ENCODE data around the gene ITIH3. TPM values are rescaled to one million over a fixed set of nuclear protein-coding genes. Genes with fewer than 3 reads are reported as not detected.
A peak's percentile ranks its signal among the peaks of the same experiment; 100 is the strongest.
"Not testable (repeated sequence)": the region's sequence is repeated elsewhere in the genome, so short reads cannot be mapped to it uniquely, and the experiment has no call there.

Gene ITIH3
- total RNA-seq: 779 TPM

GRCh38 chr3:52794612-52795099 lies at the start of gene ITIH3:
Gene ITIH3 (plus strand): TSS chr3:52794796. CDS start chr3:52794804, 8 bp downstream.
- DNase-seq (ENCODE audit: low spot score) (peak; percentile 89), ATAC-seq (peak; percentile 70)

- DNase-seq (ENCODE audit: low spot score) (no peak), ATAC-seq (peak; percentile 45)
Observed at GRCh38 chr3:52752045-52752660, 42.4 kb upstream of the ITIH3 start.

GRCh38 chr3:52754373-52754772 lies 40.2 kb upstream of the ITIH3 start:
- DNase-seq (ENCODE audit: low spot score): no peak
- ATAC-seq: no peak

GRCh38 chr3:52756141-52756540 lies 38.5 kb upstream of the ITIH3 start:
- no peak for ATAC-seq
- DNase-seq (ENCODE audit: low spot score): no peak

- DNase-seq (ENCODE audit: low spot score) (no peak), ATAC-seq (no peak)
Observed at GRCh38 chr3:52763466-52763865, 31.1 kb upstream of the ITIH3 start.

- ATAC-seq (no peak), DNase-seq (ENCODE audit: low spot score) (no peak)
Observed at GRCh38 chr3:52769786-52770455, 24.7 kb upstream of the ITIH3 start.

GRCh38 chr3:52770496-52771333 lies 23.9 kb upstream of the ITIH3 start, which contains the start of gene NEK4:
Gene NEK4 (minus strand): TSS chr3:52770940. CDS start chr3:52770746, 194 bp downstream.
- DNase-seq (ENCODE audit: low spot score): peak; percentile 95
- ATAC-seq: peak; percentile 81

GRCh38 chr3:52771334-52771681 lies 23.3 kb upstream of the ITIH3 start:
- DNase-seq (ENCODE audit: low spot score): no peak
- ATAC-seq: no peak

- DNase-seq (ENCODE audit: low spot score): no peak
- no peak for ATAC-seq
Observed at GRCh38 chr3:52771702-52772101, 22.9 kb upstream of the ITIH3 start.

- ATAC-seq (peak; percentile 16), DNase-seq (ENCODE audit: low spot score) (peak; percentile 78)
Observed at GRCh38 chr3:52773361-52774065, 21.1 kb upstream of the ITIH3 start.

GRCh38 chr3:52774066-52774713 lies 20.4 kb upstream of the ITIH3 start:
- no peak for DNase-seq (ENCODE audit: low spot score)
- no peak for ATAC-seq

GRCh38 chr3:52774901-52775864 lies 19.4 kb upstream of the ITIH3 start:
- ATAC-seq: peak; percentile 54

GRCh38 chr3:52775877-52776276 lies 18.7 kb upstream of the ITIH3 start:
- DNase-seq (ENCODE audit: low spot score): peak; percentile 67
- peak; percentile 30 for ATAC-seq

More at GRCh38 chr3:52774901-52775864, 19.4 kb upstream of the ITIH3 start:
- peak; percentile 90 for DNase-seq (ENCODE audit: low spot score)

- ATAC-seq; DNase-seq (ENCODE audit: low spot score): not testable (repeated sequence)
Observed at GRCh38 chr3:52776486-52776885, 18.1 kb upstream of the ITIH3 start.

GRCh38 chr3:52777127-52777958 lies 17.3 kb upstream of the ITIH3 start, which contains the start of gene ITIH1:
Gene ITIH1 (plus strand): TSS chr3:52777599. CDS start chr3:52777616, 17 bp downstream.
- ATAC-seq: peak; percentile 58
- peak; percentile 68 for DNase-seq (ENCODE audit: low spot score)

GRCh38 chr3:52777959-52778805 lies 16.4 kb upstream of the ITIH3 start:
- ATAC-seq: peak; percentile 50
- peak; percentile 85 for DNase-seq (ENCODE audit: low spot score)

Data from left lobe of liver (tissue), 2 donors.